Activated naive CD8-positive, alpha-beta T cell treated with anti-CD3 and anti-CD28 coated beads, Interleukin-2, amount 50 U/mL, for 24 hours (primary cell): ENCODE results near the gene CPSF4.
A peak's percentile ranks its signal among the peaks of the same experiment; 100 is the strongest.

Experiments used
- ATAC-seq: fragments of 150-1000 bp; cut with Tn5 transposase; one replicate; pipeline ENCODE4 v1.10.0; 2021
- DNase-seq: peaks from one replicate; pipeline ENCODE4 v3.0.0; 2021
- H3K27ac Mint-ChIP-seq: one replicate; pipeline ENCODE4 v1.8.0; 2021; ENCODE audit warnings: mild to moderate bottlenecking, mixed read lengths
- H3K27me3 Mint-ChIP-seq: one replicate; pipeline ENCODE4 v1.8.0; 2021; ENCODE audit warnings: mixed read lengths
- H3K36me3 Mint-ChIP-seq: one replicate; pipeline ENCODE4 v1.8.0; 2021; ENCODE audit warnings: low read depth, mixed read lengths
- H3K4me1 Mint-ChIP-seq: one replicate; pipeline ENCODE4 v1.8.0; 2021; ENCODE audit warnings: mixed read lengths
- H3K4me3 Mint-ChIP-seq: one replicate; pipeline ENCODE4 v1.8.0; 2021; ENCODE audit warnings: mild to moderate bottlenecking, moderate library complexity, mixed read lengths
- H3K9me3 Mint-ChIP-seq: one replicate; pipeline ENCODE4 v1.8.0; 2021; ENCODE audit warnings: mixed read lengths

The CPSF4 gene

DNA sequence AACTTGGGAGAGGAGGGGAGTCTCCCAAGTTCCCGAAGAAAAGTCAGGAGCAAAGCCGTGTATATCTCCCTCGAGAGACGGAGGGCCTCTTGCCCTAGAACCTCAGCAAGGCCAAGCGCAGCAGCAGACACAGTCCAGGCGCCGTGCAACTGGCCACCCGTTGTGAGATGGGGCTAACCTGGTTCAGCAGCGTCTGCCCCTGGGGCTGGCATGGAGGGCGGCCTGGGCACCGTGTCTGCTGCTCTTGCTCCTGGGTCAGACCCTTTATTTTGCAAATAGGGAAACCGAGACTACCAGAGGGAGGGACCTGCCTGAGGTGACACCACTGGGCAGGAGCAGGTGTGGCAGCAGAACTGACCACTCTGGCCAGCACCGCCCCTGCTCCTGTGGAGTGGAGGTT, 13.8 kb downstream of the CPSF4 start:
- no peak overlapping the region for H3K4me3 Mint-ChIP-seq
- H3K9me3 Mint-ChIP-seq: no peaks in the 10 kb centered on the region
- no peaks in the 10 kb centered on the region for H3K27me3 Mint-ChIP-seq
- peaks cover 30% of the 10 kb centered on the region for H3K36me3 Mint-ChIP-seq
- H3K4me1 Mint-ChIP-seq: peaks cover 2% of the 10 kb centered on the region
- ATAC-seq: no peak
- no peak overlapping the region for H3K27ac Mint-ChIP-seq
- no peak for DNase-seq

DNA sequence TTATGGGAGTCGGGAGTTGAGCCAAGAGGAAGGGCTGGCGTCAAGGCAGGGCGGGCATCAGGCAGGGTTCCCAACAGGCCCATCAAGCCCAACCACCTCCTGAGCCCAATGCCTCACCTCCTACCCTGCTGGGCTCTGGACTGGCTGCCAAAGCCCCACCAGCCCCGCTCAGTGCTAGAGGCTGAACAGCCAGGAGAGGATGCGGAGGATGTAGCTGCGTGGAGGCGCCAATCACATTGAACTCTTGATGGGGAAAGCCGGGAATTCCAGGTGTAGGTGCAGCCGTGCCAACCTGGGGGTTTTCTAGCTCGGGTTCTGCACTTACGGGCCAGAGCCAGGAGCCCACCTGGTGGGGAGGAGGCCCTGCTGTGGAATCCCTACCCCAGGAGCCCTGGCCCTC, 14.4 kb downstream of the CPSF4 start:
- Mint-ChIP-seq H3K4me1 (peaks cover 2% of the 10 kb centered on the region), H3K27me3 (no peaks in the 10 kb centered on the region), H3K4me3 (no peak overlapping the region), H3K9me3 (no peaks in the 10 kb centered on the region), H3K36me3 (peaks cover 28% of the 10 kb centered on the region), H3K27ac (no peak overlapping the region)
- no peak for DNase-seq
- no peak for ATAC-seq

DNA sequence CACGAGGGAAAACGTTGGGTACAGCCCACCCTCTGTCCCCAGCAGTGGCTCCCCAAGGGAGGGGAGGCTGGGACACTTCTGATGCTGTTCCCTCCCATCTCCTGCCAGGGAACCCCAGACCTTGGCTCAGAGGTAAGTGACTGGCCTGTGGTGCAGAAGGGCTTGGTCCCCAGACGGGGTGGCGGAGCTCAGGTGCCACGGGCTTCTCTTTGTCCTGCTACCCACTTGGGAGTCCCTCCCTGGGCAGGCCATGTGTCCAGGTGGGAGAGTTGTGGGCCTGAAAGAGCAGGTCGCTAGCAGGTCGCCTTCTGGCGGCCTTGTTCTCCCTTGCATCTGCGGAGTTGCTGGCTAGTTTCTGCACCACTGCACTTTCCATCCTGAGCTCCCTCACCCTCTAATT, 17.1 kb downstream of the CPSF4 start:
- H3K4me3 Mint-ChIP-seq: no peak overlapping the region
- peaks cover 15% of the 10 kb centered on the region for H3K4me1 Mint-ChIP-seq
- no peak overlapping the region for H3K27ac Mint-ChIP-seq
- H3K27me3 Mint-ChIP-seq: no peaks in the 10 kb centered on the region
- no peak for ATAC-seq
- H3K9me3 Mint-ChIP-seq: no peaks in the 10 kb centered on the region
- peaks cover 43% of the 10 kb centered on the region for H3K36me3 Mint-ChIP-seq
- DNase-seq: no peak

DNA sequence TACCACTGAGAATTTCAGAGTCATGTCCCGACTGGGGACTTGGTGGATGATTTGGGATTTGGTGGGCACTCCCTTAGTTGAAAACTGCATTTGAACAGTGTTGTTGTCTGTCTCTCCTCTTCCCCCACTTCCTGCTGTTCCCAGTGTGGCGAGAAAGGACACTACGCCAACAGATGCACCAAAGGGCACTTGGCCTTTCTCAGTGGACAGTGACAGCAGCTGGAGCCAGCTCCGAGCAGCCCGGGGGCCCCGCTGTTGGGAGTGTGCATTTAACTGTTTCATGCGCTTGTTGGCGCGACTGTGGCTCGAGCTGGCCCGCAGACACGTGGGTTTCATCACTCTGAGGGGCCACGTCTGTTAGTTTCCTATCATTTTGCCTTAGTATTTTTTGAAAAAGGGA, 17.5 kb downstream of the CPSF4 start:
- DNase-seq (no peak), ATAC-seq (no peak)
- H3K9me3 Mint-ChIP-seq: no peaks in the 10 kb centered on the region
- H3K4me3 Mint-ChIP-seq: no peak overlapping the region
- peaks cover 41% of the 10 kb centered on the region for H3K36me3 Mint-ChIP-seq
- H3K27ac Mint-ChIP-seq: no peak overlapping the region
- H3K27me3 Mint-ChIP-seq: no peaks in the 10 kb centered on the region
- H3K4me1 Mint-ChIP-seq: peaks cover 17% of the 10 kb centered on the region

DNA sequence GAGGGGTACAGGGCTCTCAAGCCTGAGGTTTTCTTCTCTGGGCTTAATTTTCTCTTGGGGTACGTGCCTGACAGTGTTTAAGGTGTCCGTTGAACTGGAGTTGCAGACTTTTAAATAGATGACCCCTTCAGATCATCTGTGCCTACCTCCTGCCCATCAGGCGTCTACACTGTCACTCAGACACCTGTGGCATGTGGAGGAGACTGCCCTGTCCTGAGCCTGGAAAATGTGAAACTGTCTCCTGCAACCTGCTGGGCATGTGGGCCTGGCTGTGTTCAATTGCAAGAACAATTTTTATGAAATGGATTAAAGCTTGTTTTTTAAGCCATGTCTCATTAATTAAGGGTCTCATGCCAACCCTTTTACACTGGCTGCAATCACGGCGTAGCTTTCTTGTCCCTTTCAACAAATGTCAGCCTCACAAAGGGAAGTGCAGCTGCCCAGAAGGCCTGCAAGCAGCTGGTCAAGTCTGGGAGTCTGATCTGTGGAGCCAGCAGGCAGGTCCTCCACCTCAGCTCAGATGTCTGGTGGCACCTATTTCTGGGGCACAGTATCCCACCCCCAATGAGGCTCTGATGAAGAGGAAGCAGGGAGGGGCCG, 18.4 kb downstream of the CPSF4 start:
- no peak for DNase-seq
- no peak overlapping the region for H3K4me3 Mint-ChIP-seq
- H3K9me3 Mint-ChIP-seq: no peaks in the 10 kb centered on the region
- no peak overlapping the region for H3K27ac Mint-ChIP-seq
- peaks cover 44% of the 10 kb centered on the region for H3K36me3 Mint-ChIP-seq
- peaks cover 21% of the 10 kb centered on the region for H3K4me1 Mint-ChIP-seq
- no peak for ATAC-seq
- no peaks in the 10 kb centered on the region for H3K27me3 Mint-ChIP-seq

DNA sequence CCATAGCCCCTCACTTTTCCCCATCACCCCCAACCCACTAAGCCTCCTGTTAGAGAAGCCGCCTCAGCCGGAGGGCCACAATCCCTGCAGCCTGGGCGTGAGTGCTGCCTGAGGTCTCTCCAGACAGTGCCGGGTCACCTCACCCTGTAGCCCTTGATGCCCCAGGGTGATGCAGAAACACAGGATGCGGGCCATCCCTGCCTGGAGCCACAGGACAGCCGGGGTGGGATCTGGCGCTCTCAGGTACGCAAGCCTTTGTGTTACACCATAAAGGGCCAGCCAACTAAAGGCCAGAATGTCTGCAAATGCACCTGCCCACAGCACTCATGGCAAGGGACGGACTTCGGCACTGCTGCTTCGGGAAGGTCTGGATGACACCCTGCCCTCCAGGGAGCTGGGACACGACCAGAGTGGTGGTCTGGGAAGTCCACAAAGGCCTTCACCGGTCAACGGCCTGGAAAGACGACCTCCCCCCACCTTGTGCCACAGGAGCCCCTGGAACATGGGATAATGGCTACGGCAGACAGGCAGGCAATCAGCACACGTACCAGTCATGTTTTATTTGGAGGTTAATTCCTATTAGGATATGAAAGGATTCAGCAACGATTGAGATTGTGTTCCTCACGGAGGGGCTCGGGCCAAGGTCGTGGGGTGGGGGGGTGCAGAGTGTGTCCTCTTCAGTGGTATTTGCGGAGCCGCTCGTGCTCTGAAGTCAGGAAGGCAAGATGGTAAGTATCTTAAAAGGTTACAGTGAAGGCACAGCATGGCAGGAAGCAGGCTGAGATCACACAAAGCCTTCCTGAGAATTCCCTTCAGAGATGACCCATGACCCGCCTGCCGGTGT, 19.1 kb downstream of the CPSF4 start:
- H3K27me3 Mint-ChIP-seq: no peaks in the 10 kb centered on the region
- H3K9me3 Mint-ChIP-seq: no peaks in the 10 kb centered on the region
- no peak for ATAC-seq
- peaks cover 49% of the 10 kb centered on the region for H3K36me3 Mint-ChIP-seq
- DNase-seq: no peak
- H3K4me1 Mint-ChIP-seq: peaks cover 27% of the 10 kb centered on the region
- H3K4me3 Mint-ChIP-seq: no peak overlapping the region
- no peak overlapping the region for H3K27ac Mint-ChIP-seq

DNA sequence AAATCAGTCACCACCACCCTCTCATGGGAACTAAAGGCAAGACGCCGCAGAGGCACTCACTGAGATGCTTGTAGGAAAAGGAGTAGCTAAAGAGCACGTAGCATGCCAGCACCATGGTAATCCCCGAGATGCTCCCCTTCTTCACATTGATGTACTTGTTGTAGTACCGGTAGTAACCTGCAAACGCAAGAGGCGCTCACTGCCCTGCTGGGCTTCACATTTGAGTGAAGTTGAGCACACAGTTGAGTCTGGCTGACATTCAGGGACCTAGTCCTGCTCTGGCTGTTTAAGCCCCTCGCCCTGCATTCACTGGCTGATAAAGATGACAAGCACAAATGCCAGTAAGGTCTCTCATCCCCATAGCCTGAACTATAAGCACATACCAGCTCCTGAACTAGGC, 20.3 kb downstream of the CPSF4 start:
- peak overlapping the region; percentile 52 for H3K27ac Mint-ChIP-seq
- no peaks in the 10 kb centered on the region for H3K27me3 Mint-ChIP-seq
- H3K9me3 Mint-ChIP-seq: no peaks in the 10 kb centered on the region
- ATAC-seq (peak; percentile 40), DNase-seq (peak; percentile 20)
- peaks cover 31% of the 10 kb centered on the region for H3K4me1 Mint-ChIP-seq
- peaks cover 50% of the 10 kb centered on the region for H3K36me3 Mint-ChIP-seq
- H3K4me3 Mint-ChIP-seq: no peak overlapping the region

DNA sequence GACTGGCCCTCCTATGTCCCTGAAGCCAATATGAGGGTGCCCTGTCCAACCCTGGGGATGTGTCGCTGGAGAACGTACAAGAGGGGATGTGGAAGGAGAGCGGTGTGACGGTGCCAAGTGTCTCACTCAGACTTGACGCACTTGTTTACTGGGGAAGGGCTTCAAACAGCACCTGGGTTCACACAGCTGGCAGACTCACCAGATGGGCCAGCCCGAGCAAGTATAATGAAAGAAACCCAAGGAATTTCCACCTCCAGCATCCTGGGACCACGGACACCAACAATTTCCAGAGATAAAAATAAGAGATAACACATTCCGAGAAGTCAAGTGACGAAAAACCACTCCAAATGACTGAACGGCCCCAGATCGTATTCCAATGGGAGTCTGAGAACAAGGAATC, 21.9 kb downstream of the CPSF4 start:
- no peaks in the 10 kb centered on the region for H3K27me3 Mint-ChIP-seq
- no peaks in the 10 kb centered on the region for H3K9me3 Mint-ChIP-seq
- ATAC-seq: no peak
- no peak for DNase-seq
- peaks cover 54% of the 10 kb centered on the region for H3K36me3 Mint-ChIP-seq
- peaks cover 41% of the 10 kb centered on the region for H3K4me1 Mint-ChIP-seq
- H3K27ac Mint-ChIP-seq: no peak overlapping the region
- H3K4me3 Mint-ChIP-seq: no peak overlapping the region

DNA sequence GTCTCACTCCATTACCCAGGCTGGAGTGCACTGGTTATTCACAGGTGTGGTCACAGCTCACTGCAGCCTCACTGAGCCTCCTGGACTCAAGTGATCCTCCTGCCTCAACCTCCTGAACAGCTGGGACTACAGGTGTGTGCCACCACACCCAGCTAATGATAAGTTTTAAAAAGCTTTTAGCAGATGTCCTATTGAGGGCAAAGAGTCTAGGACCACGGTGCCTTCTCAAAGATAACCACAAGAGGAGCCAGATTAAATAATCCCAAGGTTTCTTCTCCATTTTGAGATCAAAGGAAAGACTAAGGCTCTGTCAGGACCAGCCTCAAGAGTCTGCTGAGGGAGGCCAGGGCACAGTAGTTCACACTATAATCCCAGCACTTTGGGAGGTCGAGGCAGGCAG, 22.5 kb downstream of the CPSF4 start:
- H3K9me3 Mint-ChIP-seq: no peaks in the 10 kb centered on the region
- no peak for ATAC-seq
- H3K4me3 Mint-ChIP-seq: no peak overlapping the region
- H3K27me3 Mint-ChIP-seq: no peaks in the 10 kb centered on the region
- H3K27ac Mint-ChIP-seq: no peak overlapping the region
- peaks cover 56% of the 10 kb centered on the region for H3K36me3 Mint-ChIP-seq
- peaks cover 45% of the 10 kb centered on the region for H3K4me1 Mint-ChIP-seq
- DNase-seq: no peak

DNA sequence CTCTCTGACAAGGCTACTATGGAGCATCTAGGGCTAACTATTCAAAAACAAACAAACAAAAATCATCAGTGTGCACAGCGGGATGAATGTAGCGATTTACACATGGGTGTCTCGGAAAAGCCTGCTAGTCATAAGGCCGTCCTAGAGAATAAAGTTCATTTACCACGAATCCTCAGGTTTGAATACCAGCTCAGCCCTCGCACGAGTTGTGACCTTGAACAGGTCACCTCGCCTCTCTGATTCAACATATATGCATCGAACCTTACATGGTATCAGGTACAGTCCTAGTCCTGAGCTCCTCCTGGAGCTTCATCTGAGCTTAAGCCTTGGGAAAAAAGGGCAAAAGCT, 26.7 kb downstream of the CPSF4 start:
- peak overlapping the region; percentile 87 for H3K27ac Mint-ChIP-seq
- H3K9me3 Mint-ChIP-seq: no peaks in the 10 kb centered on the region
- no peak for DNase-seq
- H3K4me1 Mint-ChIP-seq: peaks cover 36% of the 10 kb centered on the region
- H3K27me3 Mint-ChIP-seq: no peaks in the 10 kb centered on the region
- peak overlapping the region; percentile 89 for H3K4me3 Mint-ChIP-seq
- ATAC-seq: no peak
- H3K36me3 Mint-ChIP-seq: peaks cover 32% of the 10 kb centered on the region

DNA sequence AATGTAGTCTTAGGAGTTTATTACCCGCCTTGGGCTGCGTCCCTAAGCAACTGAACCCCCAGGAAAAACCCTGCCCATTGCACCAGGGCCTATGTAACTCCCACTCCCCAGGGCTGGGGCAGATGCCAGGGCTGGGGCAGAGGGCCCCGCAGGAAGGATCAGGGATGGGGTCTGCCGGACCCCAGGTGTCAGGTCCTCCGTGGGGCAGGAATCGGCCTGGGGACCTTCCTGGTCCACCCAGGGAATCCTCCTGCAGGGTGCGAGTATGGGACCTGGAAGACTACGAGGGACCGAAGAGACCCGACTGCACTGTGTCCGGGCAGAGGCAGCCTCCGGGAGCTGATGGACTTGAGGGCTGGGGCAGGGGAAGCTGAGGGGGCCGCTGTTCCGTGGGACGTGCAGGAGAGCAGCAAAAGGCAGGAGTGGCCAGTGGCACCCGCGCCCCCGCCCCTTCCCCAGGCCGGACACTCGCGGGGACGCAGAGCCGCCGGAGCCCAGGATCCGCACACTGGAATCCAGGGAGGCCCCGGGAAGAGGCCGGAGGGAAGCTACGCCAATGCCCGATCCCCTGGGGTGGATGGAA, 29.7 kb downstream of the CPSF4 start:
- Mint-ChIP-seq H3K36me3 (peaks cover 19% of the 10 kb centered on the region), H3K27ac (no peak overlapping the region), H3K9me3 (no peaks in the 10 kb centered on the region), H3K4me3 (no peak overlapping the region), H3K4me1 (peaks cover 34% of the 10 kb centered on the region), H3K27me3 (no peaks in the 10 kb centered on the region)
- no peak for DNase-seq
- ATAC-seq: no peak

DNA sequence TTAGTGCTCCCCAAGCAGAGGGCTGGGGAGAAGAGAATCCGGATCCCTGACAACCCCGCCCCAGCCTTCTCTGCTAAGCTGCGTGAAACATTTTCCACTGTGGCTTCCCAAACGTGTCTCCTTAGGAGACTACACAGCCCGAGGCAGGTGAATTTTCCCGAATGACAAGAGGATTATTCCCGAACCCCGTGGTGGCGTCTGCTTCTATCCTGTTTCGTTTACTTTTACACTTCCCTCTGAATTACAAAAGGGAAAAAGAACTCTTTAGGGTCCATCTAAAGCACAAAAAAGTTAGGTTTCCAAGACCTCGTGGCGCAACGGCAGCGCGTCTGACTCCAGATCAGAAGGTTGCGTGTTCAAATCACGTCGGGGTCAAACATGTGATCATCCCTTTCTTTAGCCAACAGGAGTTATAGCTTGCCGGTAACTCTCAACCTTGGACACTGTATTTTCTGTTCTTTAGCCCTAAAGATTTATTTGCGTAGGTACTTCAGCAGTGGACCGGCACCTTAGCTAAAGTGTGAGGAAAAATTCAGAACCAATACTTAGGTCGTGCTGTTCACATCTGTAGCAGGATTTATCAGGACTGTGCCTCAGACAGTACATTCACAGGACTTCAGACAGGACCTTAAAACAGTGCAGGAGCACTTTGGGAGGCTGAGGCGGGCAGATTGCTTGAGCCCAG, 30.8 kb downstream of the CPSF4 start:
- Mint-ChIP-seq H3K9me3 (no peaks in the 10 kb centered on the region), H3K4me1 (peaks cover 37% of the 10 kb centered on the region), H3K27ac (no peak overlapping the region), H3K27me3 (no peaks in the 10 kb centered on the region), H3K36me3 (peaks cover 12% of the 10 kb centered on the region), H3K4me3 (no peak overlapping the region)
- no peak for ATAC-seq
- no peak for DNase-seq

DNA sequence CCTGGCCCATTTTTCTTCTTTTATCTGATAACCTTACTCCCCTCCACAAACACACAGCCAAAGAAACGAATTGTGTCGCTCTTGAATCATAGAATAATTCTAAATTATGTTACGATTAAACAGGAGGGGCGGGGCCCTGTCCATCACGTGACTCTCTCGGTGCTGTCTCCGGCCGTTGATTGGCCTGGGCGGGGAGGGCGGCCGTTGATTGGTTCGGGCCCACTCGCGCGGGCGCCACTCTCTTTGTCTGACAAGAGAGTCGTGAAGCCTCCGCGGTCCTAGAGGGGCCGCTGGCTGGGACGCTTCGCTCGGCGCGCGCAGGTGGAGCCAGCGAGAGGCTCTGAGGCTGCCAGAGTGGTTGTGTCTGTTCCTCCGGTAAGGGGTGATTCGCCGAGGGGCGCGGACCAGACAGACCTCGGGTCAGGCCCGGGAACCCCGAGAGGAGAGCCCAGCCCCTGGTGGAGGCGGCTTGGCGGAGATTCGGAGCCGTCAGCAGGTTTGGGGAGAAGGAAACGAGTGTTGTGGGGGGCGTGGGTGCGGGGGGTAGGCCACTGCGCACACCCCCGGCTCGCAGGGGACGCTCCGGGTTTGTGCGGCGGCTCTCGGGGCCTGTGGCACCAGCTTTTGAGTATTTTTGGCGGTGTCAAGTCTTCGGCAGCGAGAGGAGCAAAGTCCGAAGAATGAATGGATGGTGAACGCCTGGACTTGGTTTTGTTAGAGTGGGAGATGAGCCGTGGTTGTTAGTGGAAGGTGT, 34.0 kb downstream of the CPSF4 start, which contains the start of gene ZNF789:
ZNF789 (plus strand) TSS at position 330 of the 754 bp plus-strand sequence. CDS start 3,567 bp downstream, outside the sequence.
- Mint-ChIP-seq H3K27me3 (no peaks in the 10 kb centered on the region), H3K4me3 (peak within 1 kb of the TSS; percentile 100), H3K27ac (peak within 1 kb of the TSS; percentile 95), H3K36me3 (peaks cover 10% of the 10 kb centered on the region), H3K9me3 (no peaks in the 10 kb centered on the region), H3K4me1 (peaks cover 34% of the 10 kb centered on the region)
- peak; percentile 99 for ATAC-seq
- peak; percentile 97 for DNase-seq

DNA sequence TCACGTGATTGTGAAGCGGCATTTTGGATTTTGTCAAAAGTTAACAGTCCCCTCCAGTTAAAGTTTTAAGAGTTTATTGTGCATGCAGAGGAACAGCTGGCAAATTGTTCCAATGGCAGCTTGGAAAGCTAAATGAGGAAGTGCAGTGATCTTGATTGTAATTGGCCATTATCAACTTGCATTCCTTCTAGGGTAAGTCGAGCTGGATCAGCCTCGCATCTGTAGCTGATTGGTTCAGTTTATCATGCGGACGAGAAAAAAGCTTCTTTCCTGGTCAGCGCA, 34.5 kb downstream of the CPSF4 start:
- H3K4me3 Mint-ChIP-seq: peak overlapping the region; percentile 100
- H3K27me3 Mint-ChIP-seq: no peaks in the 10 kb centered on the region
- no peak for DNase-seq
- peak overlapping the region; percentile 95 for H3K27ac Mint-ChIP-seq
- H3K36me3 Mint-ChIP-seq: peaks cover 13% of the 10 kb centered on the region
- peaks cover 39% of the 10 kb centered on the region for H3K4me1 Mint-ChIP-seq
- no peaks in the 10 kb centered on the region for H3K9me3 Mint-ChIP-seq
- ATAC-seq: no peak
